ENCODE measurements around the gene CXADR.

The CXADR gene

GRCh38 chr21:17538576-17538975 lies 25.7 kb downstream of the CXADR start:
- DNase-seq = no peak
- intact Hi-C loops (cut with DNase I) = no loop called here

- intact Hi-C loops (cut with DNase I) = no loop called here
- no peak for DNase-seq
These were observed 26.5 kb downstream of the CXADR start for GRCh38 chr21:17539323-17539722.

GRCh38 chr21:17539743-17540341 lies 27.0 kb downstream of the CXADR start:
- DNase-seq = no peak
- intact Hi-C loops (cut with DNase I) = no loop called here

- intact Hi-C loops (cut with DNase I) = no loop called here
- no peak for DNase-seq
These were observed 27.7 kb downstream of the CXADR start for GRCh38 chr21:17540530-17540929.

- intact Hi-C loops (cut with DNase I) = no loop called here
- no peak for DNase-seq
These were observed 29.6 kb downstream of the CXADR start for GRCh38 chr21:17542371-17543011.

- intact Hi-C loops (cut with DNase I) = no loop called here
These were observed 32.2 kb downstream of the CXADR start for GRCh38 chr21:17545007-17545406.

GRCh38 chr21:17548262-17548661 lies 35.4 kb downstream of the CXADR start:
- no peak for DNase-seq
- intact Hi-C loops (cut with DNase I) = no loop called here

More at GRCh38 chr21:17545007-17545406, 32.2 kb downstream of the CXADR start:
- no peak for DNase-seq

GRCh38 chr21:17550671-17551308 lies 37.9 kb downstream of the CXADR start:
- intact Hi-C loops (cut with DNase I) = no loop called here
- DNase-seq = no peak

- no peak for DNase-seq
- intact Hi-C loops (cut with DNase I) = no loop called here
These were observed 39.6 kb downstream of the CXADR start for GRCh38 chr21:17552410-17552809.

GRCh38 chr21:17554120-17554519 lies 41.3 kb downstream of the CXADR start:
- intact Hi-C loops (cut with DNase I) = loop anchor here (2.0 kb wide), 1 partner anchor 167 kb away; no protein-coding TSS in a partner anchor
- no peak for DNase-seq

GRCh38 chr21:17554679-17555465 lies 42.0 kb downstream of the CXADR start:
- intact Hi-C loops (cut with DNase I) = loop anchor here (2.0 kb wide), 1 partner anchor 168 kb away; no protein-coding TSS in a partner anchor
- DNase-seq = peak in 1 of 10 donors; percentile 20

GRCh38 chr21:17560377-17561025 lies 47.7 kb downstream of the CXADR start:
- DNase-seq = no peak
- intact Hi-C loops (cut with DNase I) = no loop called here

- intact Hi-C loops (cut with DNase I) = no loop called here
- DNase-seq = no peak
These were observed 57.9 kb downstream of the CXADR start for GRCh38 chr21:17570786-17571185.

- DNase-seq = no peak
- intact Hi-C loops (cut with DNase I) = no loop called here
These were observed 59.6 kb downstream of the CXADR start for GRCh38 chr21:17572431-17572830.

GRCh38 chr21:17575076-17575475 lies 62.2 kb downstream of the CXADR start:
- intact Hi-C loops (cut with DNase I) = no loop called here
- DNase-seq = no peak

GRCh38 chr21:17576080-17576835 lies 63.4 kb downstream of the CXADR start:
- intact Hi-C loops (cut with DNase I) = no loop called here
- no peak for DNase-seq

GRCh38 chr21:17577701-17578100 lies 64.9 kb downstream of the CXADR start:
- DNase-seq = no peak
- intact Hi-C loops (cut with DNase I) = no loop called here

- intact Hi-C loops (cut with DNase I) = no loop called here
- no peak for DNase-seq
These were observed 65.3 kb downstream of the CXADR start for GRCh38 chr21:17578162-17578561.

GRCh38 chr21:17578876-17579275 lies 66.0 kb downstream of the CXADR start:
- intact Hi-C loops (cut with DNase I) = no loop called here
- DNase-seq = no peak

GRCh38 chr21:17580319-17580718 lies 67.5 kb downstream of the CXADR start:
- no peak for DNase-seq
- intact Hi-C loops (cut with DNase I) = no loop called here
